ENCODE results near the gene KCNK6.

KCNK6 gene

DNA sequence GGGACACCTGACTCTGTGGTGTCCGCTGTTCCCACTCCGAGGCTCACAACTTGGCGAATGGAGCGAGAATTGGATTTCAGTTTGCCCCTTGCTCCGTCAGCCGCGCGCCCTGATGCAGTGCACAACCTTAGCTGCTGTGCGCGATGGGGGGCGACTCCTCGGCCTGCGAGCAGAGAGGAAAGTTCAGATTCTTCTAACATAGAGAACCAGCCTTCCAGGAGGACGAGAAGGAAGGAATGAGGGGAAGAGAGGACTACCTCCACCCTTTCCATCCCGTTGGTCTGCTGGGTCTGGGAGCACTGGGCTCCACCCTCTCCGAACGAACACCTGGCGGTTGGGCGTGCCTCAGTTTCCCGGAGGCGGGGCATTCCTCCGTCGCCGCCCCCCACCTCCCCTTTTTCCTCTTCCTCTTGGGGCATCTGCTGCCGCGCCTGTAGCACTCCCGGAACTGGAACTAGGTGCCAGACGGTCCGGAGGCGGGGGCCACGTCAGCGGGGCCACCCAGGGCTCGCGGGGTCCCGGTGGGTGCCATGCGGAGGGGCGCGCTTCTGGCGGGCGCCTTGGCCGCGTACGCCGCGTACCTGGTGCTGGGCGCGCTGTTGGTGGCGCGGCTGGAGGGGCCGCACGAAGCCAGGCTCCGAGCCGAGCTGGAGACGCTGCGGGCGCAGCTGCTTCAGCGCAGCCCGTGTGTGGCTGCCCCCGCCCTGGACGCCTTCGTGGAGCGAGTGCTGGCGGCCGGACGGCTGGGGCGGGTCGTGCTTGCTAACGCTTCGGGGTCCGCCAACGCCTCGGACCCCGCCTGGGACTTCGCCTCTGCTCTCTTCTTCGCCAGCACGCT is at the start of gene KCNK6:
Gene KCNK6, plus strand, starts transcription at position 425 of the 838 bp plus-strand sequence. Its CDS starts 106 bp downstream, at position 531.
- DNase-seq (ENCODE audit: low read depth, low spot score), result peak; percentile 44

DNA sequence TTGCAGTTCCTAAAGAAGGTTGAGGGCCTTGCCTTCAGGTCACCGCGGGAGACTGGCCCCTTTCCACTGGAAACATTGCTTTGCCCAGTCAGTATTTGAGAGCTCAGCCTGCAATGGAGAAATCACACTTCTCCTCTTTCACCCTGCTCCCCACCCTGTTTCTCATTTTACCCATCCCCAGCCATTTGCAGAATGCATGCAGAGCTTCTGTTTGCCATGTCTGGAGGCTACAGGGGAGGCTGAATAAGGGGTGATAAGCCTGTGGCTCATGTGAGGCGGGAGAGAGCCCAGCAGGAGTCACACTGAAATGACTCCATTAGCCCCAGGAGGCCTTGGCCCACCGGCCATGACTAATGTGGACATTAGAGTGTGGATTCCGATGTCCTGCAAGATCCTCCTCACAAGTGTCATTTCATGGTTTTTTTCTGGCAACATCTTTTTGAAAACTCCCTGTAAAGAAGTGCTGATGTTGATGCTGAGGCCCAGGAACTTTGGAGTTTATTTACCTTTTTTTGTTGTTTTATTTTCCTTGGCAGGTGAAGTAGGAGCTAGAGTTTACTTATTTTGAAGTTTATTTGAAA is 49.0 kb upstream of the KCNK6 start:
- peak; percentile 58 for DNase-seq (ENCODE audit: low read depth, low spot score)

DNA sequence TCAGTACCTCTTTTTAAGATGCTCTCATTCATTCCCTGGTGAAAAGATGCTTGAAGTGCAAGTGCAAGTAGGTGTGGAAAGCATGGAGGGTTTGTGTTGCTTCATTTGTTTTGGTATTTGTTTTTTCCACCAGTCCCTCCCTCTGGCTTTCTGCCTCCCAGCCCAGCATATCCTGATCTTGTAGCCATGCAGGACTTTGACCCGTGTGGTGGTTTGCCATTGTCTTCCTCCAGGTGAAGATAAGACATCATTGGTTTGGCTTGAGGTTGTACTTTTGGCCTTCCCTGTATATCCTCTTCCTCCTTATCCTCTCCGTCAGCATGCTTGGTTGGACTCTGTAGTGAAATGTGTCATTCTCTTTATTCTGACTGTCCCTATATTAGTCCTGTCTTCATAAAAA is 46.1 kb upstream of the KCNK6 start:
- no peak for DNase-seq (ENCODE audit: low read depth, low spot score)

DNA sequence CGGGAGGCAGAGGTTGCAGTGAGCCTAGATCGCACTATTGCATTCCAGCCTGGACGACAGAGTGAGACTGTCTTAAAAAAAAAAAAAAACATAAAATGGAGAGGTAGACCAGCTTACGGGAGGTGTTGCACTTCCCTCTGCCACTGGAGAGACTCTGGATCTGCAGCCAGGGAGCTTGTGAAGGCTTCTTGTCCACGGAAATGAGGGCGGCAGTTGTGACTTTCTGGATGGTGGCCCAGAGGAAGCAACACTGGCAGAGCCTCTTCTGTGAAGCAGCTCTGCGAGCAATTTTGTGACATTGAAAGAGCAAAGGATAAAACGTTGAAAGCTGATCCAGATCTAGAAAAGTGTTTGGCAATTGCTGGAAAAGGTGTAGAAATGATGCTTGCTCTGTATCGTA is 44.9 kb upstream of the KCNK6 start:
- DNase-seq (ENCODE audit: low read depth, low spot score), result no peak

DNA sequence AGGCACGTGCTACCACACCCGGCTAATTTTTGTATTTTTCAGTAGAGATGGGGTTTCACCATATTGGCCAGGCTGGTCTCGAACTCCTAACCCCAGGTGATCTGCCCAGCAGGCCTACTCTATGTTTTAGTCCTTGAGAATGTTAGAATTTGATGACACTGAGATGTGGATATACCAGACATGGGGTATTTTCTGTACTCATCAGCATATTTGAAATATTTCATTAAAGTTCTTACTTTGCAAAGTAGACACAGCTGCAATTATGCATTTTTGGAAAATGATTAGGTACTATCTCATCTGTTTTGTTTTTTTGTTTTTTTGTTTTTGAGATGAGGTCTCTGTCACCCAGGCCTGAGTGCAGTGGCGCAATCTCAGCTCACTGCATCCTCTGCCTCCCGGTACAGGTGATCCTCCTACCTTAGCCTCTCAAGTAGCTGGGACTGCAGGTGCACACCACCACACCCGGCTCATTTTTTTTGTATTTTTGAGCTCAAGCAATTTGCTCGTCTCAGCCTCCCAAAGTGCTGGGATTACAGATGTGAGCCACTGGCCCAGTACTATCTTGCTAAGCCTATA is 42.6 kb upstream of the KCNK6 start:
- no peak for DNase-seq (ENCODE audit: low read depth, low spot score)

DNA sequence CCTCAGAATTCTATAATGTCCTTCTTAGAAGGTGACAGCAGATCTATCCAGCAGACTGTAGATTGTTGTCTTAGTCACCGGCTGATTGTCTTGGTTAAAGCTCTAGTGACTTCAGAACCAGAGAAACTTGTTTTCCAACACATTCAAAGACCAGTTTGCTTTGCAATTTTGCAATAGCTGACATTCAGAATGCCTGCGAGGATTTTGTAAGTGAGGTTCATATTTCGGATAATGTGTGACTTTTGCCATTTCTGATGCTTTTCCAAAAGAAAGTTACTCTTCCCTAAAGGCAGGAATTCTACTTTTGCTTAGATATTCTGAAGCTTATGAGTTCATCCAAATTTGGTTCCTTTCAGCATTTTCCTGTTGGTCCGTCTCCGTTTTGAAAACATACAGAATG is 42.1 kb upstream of the KCNK6 start:
- DNase-seq (ENCODE audit: low read depth, low spot score), result peak; percentile 27

DNA sequence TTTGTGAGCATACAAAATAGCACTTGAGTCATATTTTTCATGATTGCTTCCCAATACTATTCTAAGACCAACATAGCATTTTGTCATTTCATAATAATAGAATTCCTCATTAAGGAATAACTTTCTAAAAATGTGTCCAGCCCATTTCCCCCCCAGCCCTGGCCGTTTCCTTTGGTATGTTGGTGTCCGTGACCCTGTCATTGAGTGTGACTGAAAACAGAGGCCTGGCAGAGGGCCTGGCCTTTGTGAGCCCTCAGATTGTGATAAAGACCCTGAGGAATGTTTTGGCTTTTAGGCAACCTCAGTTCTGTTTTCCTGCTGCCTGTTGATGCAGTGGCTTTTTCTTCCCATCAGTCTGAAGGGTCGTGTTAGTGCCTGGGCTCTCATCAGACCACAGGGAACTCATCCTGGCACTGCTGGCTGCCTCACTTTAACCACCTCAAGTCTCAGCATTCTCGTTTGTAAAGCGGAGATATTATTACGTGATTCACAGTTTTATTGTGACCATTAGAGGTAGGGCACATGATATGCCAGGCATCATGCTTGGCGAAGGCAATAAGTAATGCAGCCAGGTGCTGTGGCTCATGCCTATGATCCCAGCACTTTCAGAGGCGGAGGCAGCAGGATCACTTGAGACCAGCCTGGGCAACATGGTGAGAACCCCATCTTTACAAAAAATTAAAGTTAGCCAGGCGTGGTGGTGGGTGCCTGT is 41.5 kb upstream of the KCNK6 start:
- DNase-seq (ENCODE audit: low read depth, low spot score), result peak; percentile 83

DNA sequence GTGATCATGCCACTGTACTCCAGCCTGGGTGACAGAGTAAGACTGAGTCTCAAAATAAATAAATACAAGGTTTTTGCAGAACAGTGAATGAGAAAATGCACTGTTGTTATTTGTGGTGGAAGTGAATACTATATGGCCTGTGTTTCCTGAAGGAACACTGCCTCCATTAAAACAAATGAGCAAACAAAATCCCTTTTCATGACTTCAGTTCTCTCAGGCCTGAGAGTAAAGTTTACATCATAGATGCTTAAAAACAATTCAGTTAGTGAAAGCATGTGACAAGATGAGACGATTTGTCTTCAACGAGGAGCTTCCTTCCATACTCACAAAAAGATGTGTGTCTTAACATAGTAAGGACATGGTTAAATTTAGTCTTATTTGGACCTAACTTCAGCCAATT is 40.9 kb upstream of the KCNK6 start:
- no peak for DNase-seq (ENCODE audit: low read depth, low spot score)

DNA sequence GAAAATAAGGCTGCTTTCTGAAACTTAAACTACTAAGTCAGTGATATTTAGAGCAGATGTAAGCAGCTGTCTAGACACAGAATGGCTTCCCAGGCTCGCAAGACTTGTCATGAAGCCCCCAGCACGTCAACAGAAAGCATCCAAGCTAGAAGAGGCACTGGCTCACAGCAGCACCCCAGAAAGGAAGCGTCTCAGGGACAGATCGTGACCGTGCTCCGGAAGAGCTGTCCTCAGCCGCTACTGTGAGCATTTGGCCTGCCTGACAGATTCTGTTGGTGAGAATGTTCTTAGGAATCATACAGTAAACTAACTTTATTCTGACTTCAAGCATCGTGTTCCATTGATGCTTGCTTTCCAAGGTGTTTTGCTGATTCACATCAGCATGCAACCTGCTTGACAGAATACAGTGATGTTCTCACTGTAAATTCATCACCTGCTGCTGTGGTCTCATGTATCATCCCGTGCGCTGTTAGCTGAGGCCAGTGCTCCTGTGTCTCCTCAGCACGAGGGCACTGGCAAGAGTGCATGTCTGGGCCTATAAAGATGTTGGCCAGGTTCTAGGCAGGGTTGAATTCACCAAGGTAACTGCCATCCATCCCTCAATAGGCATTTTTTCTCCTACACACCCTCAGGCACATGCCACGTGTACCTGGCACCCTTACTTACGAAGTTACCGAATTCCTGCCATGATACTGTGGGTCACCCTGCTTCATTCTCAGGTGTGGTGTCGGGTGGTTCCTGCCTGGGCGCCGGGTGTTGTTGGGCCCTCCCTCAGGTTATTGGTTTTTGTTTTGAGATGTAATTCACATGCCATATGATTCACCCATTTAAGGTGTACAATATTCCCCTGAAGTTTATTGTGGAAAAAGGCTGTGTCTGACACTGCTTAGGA is 39.4 kb upstream of the KCNK6 start:
- no peak for DNase-seq (ENCODE audit: low read depth, low spot score)

DNA sequence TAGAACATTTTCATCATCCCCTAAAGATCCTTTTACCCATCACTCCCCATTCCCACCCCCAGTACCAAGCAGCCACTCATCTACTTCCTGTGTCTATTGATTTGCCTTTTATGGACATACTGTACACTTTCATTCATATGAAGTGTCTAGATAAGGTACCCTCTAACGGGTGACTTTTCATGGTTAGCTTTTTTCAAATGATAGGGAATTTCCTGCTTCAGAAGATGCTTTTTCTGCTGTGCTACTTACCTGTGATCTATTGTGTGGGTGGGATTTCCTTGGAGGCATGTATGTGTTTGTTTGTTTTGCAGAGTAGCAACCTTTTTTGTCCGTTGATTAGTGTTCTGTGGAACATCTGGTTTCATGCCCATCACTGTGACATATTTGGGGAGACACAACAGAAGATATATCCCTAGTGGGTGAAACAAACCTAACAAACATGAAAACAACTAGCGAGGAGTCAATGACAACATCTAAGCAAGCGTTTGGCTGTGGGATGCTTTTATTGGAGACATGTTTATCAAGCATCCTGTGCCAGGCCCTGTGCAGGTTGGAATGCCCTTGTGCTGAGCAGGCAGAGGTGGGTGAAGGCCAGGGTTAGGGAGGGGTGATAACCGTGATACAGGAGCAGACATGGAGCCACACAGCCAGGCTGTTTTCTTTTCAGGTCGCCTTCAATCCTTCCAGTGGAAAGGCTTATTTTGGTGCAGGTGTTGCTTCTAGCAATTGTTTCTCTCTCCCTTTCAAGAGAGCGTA is 37.7 kb upstream of the KCNK6 start:
- DNase-seq (ENCODE audit: low read depth, low spot score), result no peak

DNA sequence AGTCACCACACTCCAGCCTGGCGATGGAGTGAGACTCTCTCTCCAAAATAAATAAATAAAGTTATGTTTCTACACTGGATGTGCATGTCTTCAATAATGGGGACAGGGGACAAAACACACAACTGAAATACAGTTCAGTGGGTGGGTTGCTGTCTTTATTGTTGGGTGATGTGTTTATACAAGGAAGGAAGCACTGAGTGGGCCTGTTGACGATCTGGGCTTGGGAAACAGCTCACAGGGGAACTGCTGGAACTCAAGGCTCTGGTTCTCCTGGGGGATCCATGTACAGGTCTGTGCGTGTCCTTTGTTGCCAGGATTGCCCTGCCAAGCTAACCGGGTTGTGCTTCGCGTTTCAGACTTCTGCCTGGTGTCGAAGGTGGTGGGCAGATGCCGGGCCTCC is 36.4 kb upstream of the KCNK6 start:
- DNase-seq (ENCODE audit: low read depth, low spot score), result no peak

DNA sequence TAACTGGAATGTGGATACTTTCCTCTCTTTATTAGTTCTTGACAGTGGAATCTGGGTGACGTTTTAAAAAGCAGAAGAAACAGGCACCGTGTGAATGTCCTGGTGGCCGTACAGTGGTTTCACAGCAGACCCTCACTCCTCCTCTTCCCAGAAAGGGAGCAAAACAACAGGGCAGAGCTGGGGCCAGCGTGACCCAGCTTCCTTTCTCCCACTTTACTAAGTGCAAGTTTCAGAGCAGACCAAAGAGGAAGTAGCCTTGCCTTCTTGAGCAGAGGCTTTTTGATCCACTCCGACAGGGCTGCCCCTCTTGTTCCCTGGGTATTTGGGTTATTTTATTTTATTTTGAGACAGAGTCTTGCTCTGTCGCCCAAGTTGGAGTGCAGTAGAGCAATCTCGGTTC is 35.2 kb upstream of the KCNK6 start:
- no peak for DNase-seq (ENCODE audit: low read depth, low spot score)

DNA sequence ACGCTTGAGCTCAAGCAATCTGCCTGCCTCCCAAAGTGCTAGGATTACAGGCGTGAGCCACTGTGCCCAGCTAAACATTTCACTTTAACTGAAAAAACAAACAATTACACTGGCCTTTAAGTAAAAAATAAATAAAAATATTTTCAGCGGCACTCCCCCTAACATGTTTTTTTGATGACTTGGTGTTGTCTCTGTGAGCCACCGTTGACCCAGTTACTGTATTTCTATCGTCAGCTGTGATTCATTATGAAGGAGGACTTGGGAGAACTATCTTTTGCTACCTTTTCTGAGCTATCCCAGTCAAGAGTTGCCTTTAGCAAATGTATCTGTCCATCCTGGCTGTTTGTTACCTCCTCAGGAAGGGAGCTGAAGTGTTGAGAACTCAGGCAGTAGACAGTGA is 34.1 kb upstream of the KCNK6 start:
- DNase-seq (ENCODE audit: low read depth, low spot score), result no peak

DNA sequence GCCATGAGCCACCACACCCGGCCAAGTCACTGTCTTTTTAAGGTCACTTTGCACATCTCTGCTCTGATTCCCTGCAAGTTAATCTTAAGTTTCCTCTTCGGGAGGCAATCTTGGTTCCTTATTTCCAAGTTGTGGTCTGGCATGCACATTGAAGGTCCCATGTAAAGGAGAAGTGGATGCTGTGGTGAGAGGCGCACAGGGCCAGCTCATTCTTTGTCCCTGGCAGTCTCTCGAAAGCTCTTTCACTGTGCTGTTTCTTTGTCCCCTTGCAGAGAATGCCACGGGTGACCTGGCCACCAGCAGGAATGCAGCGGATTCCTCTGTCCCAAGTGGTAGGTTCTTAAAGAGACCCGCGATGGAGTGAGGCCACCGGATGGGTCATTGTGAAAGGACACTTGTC is 32.0 kb upstream of the KCNK6 start:
- DNase-seq (ENCODE audit: low read depth, low spot score), result no peak

DNA sequence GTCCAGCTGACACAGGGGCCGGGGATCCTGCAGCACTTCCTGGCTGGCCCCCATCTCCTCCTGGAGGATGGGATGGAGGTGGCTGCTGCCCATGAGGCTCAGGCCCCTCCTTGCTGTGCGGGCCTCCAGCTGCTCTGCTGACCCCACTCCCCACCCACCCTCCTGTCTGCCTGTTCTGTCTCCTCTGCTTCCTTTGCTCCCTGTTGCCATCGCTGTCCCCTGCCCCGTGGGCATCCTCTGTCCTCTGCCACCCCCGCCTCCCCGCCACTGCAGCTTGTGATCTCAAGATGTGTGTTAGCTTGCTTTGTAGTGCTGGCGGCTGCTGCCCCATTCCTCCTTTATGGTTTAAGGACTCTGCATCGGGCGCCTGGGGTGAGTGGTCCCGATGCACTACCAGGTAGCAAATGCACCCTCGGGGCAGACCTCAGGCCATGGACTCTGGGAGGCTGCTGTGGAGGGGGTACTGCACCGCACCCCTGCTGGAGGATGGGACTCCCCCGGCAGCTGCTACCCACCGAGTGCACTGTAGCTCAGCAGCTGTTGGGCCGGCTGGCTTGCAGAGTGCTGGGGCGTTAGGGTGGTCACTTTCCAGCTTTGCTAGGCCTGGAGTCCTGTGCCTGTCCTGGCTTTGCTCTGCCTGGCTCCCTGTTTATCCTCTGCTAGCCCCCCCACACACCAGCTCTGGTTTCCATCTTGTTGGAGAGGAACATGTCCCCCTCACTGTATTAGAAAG is 31.4 kb upstream of the KCNK6 start:
- no peak for DNase-seq (ENCODE audit: low read depth, low spot score)

DNA sequence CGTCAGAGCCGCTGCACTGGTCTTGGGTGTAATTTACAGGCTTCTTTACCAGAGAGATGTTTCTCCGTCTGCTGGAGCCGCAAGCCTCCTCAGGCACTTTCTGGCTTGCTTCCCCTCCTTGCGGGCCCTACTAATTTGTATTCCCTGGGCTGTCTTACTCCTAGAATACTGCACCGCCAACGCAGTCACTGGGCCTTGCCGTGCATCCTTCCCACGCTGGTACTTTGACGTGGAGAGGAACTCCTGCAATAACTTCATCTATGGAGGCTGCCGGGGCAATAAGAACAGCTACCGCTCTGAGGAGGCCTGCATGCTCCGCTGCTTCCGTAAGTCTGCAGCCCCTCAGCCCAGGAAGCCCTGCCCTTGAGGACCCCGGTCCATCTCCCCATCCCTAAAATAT is 29.7 kb upstream of the KCNK6 start:
- DNase-seq (ENCODE audit: low read depth, low spot score), result no peak

DNA sequence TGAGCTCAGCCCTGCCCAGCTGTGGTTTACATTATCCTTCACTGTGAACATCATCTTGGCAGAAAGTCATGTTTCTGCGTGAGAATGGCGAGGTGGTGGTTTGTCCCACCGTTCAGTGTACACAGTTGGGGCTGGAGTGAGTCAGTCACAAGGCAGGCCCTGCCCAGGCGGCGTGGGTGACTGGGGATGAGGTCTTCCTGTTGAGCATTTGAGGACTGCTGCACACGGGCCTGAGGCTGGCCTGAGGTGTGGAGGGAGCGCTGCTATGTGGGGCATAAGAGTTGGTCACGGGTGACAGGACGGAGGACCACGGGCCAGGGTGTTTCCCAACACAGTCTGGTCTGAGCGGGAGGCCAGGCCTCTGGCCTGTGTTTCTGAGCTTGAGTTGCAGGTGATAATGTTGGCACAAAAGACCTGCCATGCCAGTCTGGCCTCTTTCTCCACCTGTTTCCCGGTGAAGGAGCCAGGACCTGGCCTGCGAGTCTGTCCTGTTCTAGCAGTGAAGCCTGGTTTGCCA is 29.0 kb upstream of the KCNK6 start:
- no peak for DNase-seq (ENCODE audit: low read depth, low spot score)

DNA sequence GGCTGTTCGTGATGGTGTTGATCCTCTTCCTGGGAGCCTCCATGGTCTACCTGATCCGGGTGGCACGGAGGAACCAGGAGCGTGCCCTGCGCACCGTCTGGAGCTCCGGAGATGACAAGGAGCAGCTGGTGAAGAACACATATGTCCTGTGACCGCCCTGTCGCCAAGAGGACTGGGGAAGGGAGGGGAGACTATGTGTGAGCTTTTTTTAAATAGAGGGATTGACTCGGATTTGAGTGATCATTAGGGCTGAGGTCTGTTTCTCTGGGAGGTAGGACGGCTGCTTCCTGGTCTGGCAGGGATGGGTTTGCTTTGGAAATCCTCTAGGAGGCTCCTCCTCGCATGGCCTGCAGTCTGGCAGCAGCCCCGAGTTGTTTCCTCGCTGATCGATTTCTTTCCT is 27.8 kb upstream of the KCNK6 start:
- peak; percentile 26 for DNase-seq (ENCODE audit: low read depth, low spot score)

DNA sequence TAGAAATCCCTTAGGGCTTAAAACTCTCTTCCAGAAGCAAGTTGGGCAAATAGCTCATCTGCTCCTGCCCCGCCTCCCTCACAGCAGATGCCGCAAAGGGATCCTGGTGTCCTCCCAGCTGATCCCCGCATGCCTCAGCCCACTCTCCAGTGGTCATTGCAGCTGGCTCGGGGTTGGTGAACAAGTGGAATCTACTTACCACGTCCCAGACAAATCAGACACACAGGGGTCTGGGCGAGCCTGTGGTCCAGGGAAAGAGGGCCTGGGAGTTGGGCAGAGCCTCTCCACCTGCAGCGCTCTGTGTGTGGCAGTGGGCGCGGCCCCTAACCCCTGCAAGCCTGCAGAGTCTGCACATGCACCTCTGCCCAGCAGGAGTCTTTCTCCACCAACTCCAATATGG is 26.4 kb upstream of the KCNK6 start:
- DNase-seq (ENCODE audit: low read depth, low spot score), result peak; percentile 36

DNA sequence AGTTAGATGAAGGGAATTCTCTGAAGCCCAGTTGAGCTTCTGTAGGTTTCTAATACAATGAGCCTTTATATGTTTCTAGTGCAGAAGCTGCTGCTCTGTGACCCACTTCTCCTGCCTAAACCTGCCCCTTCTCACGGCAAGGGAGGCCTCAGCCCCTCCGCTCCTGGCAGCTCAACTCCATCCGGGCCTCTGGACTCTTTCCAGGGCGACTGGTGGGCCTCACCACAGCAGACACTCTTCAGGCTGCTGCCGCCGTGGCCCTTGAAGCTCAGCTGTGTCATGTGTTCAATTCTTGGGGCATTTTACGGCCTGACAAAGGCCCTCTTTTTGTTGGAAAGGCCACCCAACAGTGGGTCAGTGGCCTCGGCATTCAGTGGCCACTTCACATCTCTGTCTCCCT is 25.6 kb upstream of the KCNK6 start:
- no peak for DNase-seq (ENCODE audit: low read depth, low spot score)

All from ELF-1 (cell line).